Neural crest cell (in vitro differentiated cells): ENCODE measurements around the gene PAX2. TPM values are rescaled to one million over a fixed set of nuclear protein-coding genes. Genes with fewer than 3 reads are reported as not detected.
A peak's percentile ranks its signal among the peaks of the same experiment; 100 is the strongest.

Experiments used
- DNase-seq: peaks from one replicate; pipeline ENCODE4 v3.0.0; 2021; ENCODE audit warnings: low read depth, mixed read lengths, low spot score
- H3K27ac Mint-ChIP-seq: one replicate; pipeline ENCODE4 v1.8.0; 2021; ENCODE audit warnings: mild to moderate bottlenecking, mixed read lengths; ENCODE audit not compliant: unreplicated experiment
- H3K27me3 Mint-ChIP-seq: 2 replicates; pipeline ENCODE4 v1.8.0; 2021; ENCODE audit warnings: low read depth, mild to moderate bottlenecking, mixed read lengths
- H3K36me3 Mint-ChIP-seq: 2 replicates; pipeline ENCODE4 v1.8.0; 2021; ENCODE audit warnings: low read depth, mild to moderate bottlenecking, mixed read lengths
- H3K4me1 Mint-ChIP-seq: 2 replicates; pipeline ENCODE4 v1.8.0; 2021; ENCODE audit warnings: mixed read lengths
- H3K4me3 Mint-ChIP-seq: one replicate; pipeline ENCODE4 v1.8.0; 2021; ENCODE audit warnings: mild to moderate bottlenecking, mixed read lengths
- H3K9me3 Mint-ChIP-seq: 2 replicates; pipeline ENCODE4 v1.8.0; 2021; ENCODE audit warnings: mixed read lengths
- CTCF ChIP-seq: fragments of 200-600 bp; sonication (generic); conservative IDR thresholded peaks from 2 replicates; pipeline ENCODE4 v1.5.0; 2021; ENCODE audit warnings: antibody characterized with exemption, mild to moderate bottlenecking
- total RNA-seq: library from RNA; stranded (reverse); gene quantifications from 2 replicates; pipeline ENCODE4 v1.2.1, GENCODE V29; 2021

The PAX2 gene
- total RNA-seq, 1 donor from 2014 or later = 1.5 TPM

GRCh38 chr10:100718197-100718742 is 27.1 kb upstream of the PAX2 start:
- peaks cover 3% of the 10 kb centered on the region for H3K36me3 Mint-ChIP-seq
- peaks cover 17% of the 10 kb centered on the region for H3K4me1 Mint-ChIP-seq
- H3K4me3 Mint-ChIP-seq = no peak overlapping the region
- DNase-seq = no peak
- H3K9me3 Mint-ChIP-seq = no peaks in the 10 kb centered on the region
- no peak for TF ChIP-seq CTCF
- no peak overlapping the region for H3K27ac Mint-ChIP-seq
- peaks cover 99% of the 10 kb centered on the region for H3K27me3 Mint-ChIP-seq

- TF ChIP-seq CTCF = no peak
- no peak for DNase-seq
- H3K4me1 Mint-ChIP-seq = peaks cover 12% of the 10 kb centered on the region
- H3K27ac Mint-ChIP-seq = no peak overlapping the region
- H3K4me3 Mint-ChIP-seq = peak overlapping the region; percentile 7
- H3K9me3 Mint-ChIP-seq = no peaks in the 10 kb centered on the region
- no peaks in the 10 kb centered on the region for H3K36me3 Mint-ChIP-seq
- peaks cover 97% of the 10 kb centered on the region for H3K27me3 Mint-ChIP-seq
Measured at GRCh38 chr10:100723180-100723579, 22.2 kb upstream of the PAX2 start.

GRCh38 chr10:100723770-100724530 is 21.4 kb upstream of the PAX2 start:
- peaks cover 12% of the 10 kb centered on the region for H3K4me1 Mint-ChIP-seq
- no peak for TF ChIP-seq CTCF
- H3K4me3 Mint-ChIP-seq = peak overlapping the region; percentile 14
- no peaks in the 10 kb centered on the region for H3K9me3 Mint-ChIP-seq
- peaks cover 97% of the 10 kb centered on the region for H3K27me3 Mint-ChIP-seq
- DNase-seq = no peak
- H3K27ac Mint-ChIP-seq = no peak overlapping the region
- no peaks in the 10 kb centered on the region for H3K36me3 Mint-ChIP-seq

- H3K36me3 Mint-ChIP-seq = no peaks in the 10 kb centered on the region
- H3K27me3 Mint-ChIP-seq = peaks cover 97% of the 10 kb centered on the region
- no peak overlapping the region for H3K27ac Mint-ChIP-seq
- no peak for TF ChIP-seq CTCF
- H3K4me1 Mint-ChIP-seq = peaks cover 12% of the 10 kb centered on the region
- DNase-seq = no peak
- no peak overlapping the region for H3K4me3 Mint-ChIP-seq
- H3K9me3 Mint-ChIP-seq = no peaks in the 10 kb centered on the region
Measured at GRCh38 chr10:100724531-100725027, 20.8 kb upstream of the PAX2 start.

- no peak overlapping the region for H3K27ac Mint-ChIP-seq
- no peak overlapping the region for H3K4me3 Mint-ChIP-seq
- no peaks in the 10 kb centered on the region for H3K36me3 Mint-ChIP-seq
- DNase-seq = no peak
- TF ChIP-seq CTCF = no peak
- H3K27me3 Mint-ChIP-seq = peaks cover 97% of the 10 kb centered on the region
- H3K9me3 Mint-ChIP-seq = no peaks in the 10 kb centered on the region
- peaks cover 14% of the 10 kb centered on the region for H3K4me1 Mint-ChIP-seq
Measured at GRCh38 chr10:100725071-100725471, 20.3 kb upstream of the PAX2 start.
